ENCODE measurements around the gene U2AF1L4. TPM values are rescaled to one million over a fixed set of nuclear protein-coding genes. Genes with fewer than 3 reads are reported as not detected.

U2AF1L4 gene
- total RNA-seq, 4 donors from 2014 or later: 34.8 to 122 (median 44.9) TPM

DNA sequence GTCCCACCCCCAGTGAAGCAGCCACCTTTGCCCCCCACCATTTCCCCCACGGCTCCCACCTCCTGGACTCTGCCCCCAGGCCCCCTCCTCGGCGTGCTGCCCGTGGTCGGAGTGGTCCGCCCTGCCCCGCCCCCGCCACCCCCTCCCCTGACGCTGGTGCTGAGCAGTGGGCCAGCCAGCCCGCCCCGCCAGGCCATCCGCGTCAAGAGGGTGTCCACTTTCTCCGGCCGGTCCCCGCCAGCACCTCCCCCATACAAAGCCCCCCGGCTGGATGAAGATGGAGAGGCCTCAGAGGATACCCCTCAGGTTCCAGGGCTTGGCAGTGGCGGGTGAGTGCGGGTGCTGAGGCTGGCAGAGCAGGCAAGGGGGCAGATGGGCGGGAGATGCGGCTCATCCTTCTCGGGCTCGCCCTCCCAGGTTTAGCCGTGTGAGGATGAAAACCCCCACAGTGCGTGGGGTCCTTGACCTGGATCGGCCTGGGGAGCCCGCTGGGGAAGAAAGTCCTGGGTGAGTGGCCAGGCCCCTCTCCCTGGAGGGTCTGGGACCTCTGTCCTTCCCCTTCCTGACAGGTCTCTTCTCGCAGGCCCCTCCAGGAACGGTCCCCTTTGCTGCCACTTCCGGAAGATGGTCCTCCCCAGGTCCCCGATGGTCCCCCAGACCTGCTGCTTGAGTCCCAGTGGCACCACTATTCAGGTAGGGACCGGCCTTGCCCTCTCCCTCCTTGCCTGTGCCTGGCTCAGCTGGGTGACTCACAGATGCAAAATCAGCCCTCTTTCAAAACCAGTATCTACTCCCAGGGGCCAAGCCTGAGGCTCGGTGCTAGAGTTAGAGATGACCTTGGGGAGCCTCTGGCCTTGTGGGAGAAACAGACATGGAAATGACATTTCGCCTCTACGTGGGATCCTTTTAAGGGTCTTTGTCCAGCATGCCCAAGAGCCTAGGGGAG is 11.8 kb downstream of the U2AF1L4 start:
- H3K27me3 ChIP-seq: no peaks in the 10 kb centered on the region
- DNase-seq: no peak
- H3K4me3 ChIP-seq: no peak overlapping the region
- no peak for TF ChIP-seq POLR2AphosphoS5 (IDR thresholded peaks at IDR 0.05)
- no peak for TF ChIP-seq EP300 (IDR thresholded peaks at IDR 0.05; ENCODE audit: low read depth)
- TF ChIP-seq CTCF (IDR thresholded peaks at IDR 0.05): no peak
- no peak for TF ChIP-seq POLR2A (IDR thresholded peaks at IDR 0.05)
- H3K36me3 ChIP-seq: peaks cover 0 to 46% (median 18%) of the 10 kb centered on the region in 4 donors
- 90% methylated on average over 33 of the region's 35 CpGs; no CpG with 5 or more reads in 1 of the 2 donors for WGBS, 2 donors (ENCODE audit: low coverage in 1 of 2)
- no peaks in the 10 kb centered on the region for H3K4me1 ChIP-seq
- no peaks in the 10 kb centered on the region for H3K9me3 ChIP-seq
- in situ Hi-C loops (cut with MboI; ENCODE audit: low pct_ligation_motif_present in 1 of 4, low pct_unique_long_range_greater_than_20kb in 1 of 4, low sequenced_read_pairs in 3 of 4) (no loop called here), intact Hi-C loops (cut with DNase I; ENCODE audit: low total_unique reads) (no loop called here)
- no peak overlapping the region for H3K27ac ChIP-seq

DNA sequence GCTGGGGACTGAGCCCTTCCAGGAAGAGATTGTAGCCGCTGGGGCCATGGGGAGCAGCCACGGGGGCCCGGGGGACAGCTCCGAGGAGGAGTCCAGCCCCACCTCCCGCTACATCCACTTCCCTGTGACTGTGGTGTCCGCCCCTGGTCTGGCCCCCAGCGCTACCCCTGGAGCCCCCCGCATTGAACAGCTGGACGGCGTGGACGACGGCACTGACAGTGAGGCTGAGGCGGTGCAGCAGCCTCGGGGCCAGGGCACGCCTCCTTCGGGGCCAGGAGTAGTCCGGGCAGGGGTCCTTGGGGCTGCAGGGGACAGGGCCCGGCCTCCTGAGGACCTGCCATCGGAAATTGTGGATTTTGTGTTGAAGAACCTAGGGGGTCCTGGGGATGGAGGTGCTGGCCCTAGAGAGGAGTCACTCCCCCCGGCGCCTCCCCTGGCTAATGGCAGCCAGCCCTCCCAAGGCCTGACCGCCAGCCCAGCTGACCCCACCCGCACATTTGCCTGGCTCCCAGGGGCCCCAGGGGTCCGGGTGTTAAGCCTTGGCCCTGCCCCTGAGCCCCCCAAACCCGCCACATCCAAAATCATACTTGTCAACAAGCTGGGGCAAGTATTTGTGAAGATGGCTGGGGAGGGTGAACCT is 12.6 kb downstream of the U2AF1L4 start:
- in situ Hi-C loops (cut with MboI; ENCODE audit: low pct_ligation_motif_present in 1 of 4, low pct_unique_long_range_greater_than_20kb in 1 of 4, low sequenced_read_pairs in 3 of 4): no loop called here
- 91% methylated on average over 25 of the region's 25 CpGs; no CpG with 5 or more reads in 1 of the 2 donors for WGBS, 2 donors (ENCODE audit: low coverage in 1 of 2)
- no peak for DNase-seq
- H3K4me1 ChIP-seq: no peaks in the 10 kb centered on the region
- H3K27ac ChIP-seq: no peak overlapping the region
- H3K4me3 ChIP-seq: no peak overlapping the region
- peaks cover 0 to 53% (median 21%) of the 10 kb centered on the region in 4 donors for H3K36me3 ChIP-seq
- no peak for TF ChIP-seq POLR2A (IDR thresholded peaks at IDR 0.05)
- TF ChIP-seq EP300 (IDR thresholded peaks at IDR 0.05; ENCODE audit: low read depth): no peak
- no peak for TF ChIP-seq POLR2AphosphoS5 (IDR thresholded peaks at IDR 0.05)
- no peak for TF ChIP-seq CTCF (IDR thresholded peaks at IDR 0.05)
- intact Hi-C loops (cut with DNase I; ENCODE audit: low total_unique reads): no loop called here
- H3K9me3 ChIP-seq: no peaks in the 10 kb centered on the region
- H3K27me3 ChIP-seq: no peaks in the 10 kb centered on the region

DNA sequence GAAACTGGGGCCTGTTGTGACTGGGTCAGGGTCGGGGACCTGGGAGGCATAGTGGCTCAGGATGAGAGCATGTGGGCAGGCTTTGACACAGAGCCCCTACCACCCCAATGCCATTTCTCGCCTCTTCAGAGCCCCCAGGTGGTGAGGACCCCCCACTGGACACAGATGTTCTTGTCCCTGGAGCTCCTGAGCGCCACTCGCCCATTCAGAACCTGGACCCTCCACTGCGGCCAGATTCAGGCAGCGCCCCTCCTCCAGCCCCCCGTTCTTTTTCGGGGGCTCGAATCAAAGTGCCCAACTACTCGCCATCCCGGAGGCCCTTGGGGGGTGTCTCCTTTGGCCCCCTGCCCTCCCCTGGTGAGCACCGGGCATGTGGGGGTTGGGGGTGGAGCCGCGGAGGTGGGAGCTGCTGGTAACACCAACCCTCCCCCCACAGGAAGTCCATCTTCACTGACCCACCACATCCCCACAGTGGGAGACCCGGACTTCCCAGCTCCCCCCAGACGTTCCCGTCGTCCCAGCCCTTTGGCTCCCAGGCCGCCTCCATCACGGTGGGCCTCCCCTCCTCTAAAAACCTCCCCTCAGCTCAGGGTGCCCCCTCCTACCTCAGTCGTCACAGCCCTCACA is 13.3 kb downstream of the U2AF1L4 start:
- intact Hi-C loops (cut with DNase I; ENCODE audit: low total_unique reads) (no loop called here), in situ Hi-C loops (cut with MboI; ENCODE audit: low pct_ligation_motif_present in 1 of 4, low pct_unique_long_range_greater_than_20kb in 1 of 4, low sequenced_read_pairs in 3 of 4) (no loop called here)
- TF ChIP-seq POLR2AphosphoS5 (IDR thresholded peaks at IDR 0.05): no peak
- TF ChIP-seq EP300 (IDR thresholded peaks at IDR 0.05; ENCODE audit: low read depth): no peak
- no peak for TF ChIP-seq POLR2A (IDR thresholded peaks at IDR 0.05)
- TF ChIP-seq CTCF (IDR thresholded peaks at IDR 0.05): no peak
- 85 to 88% methylated on average over 7 to 21 of the region's 21 CpGs for WGBS, 2 donors (ENCODE audit: low coverage in 1 of 2)
- Histone ChIP-seq H3K27me3 (no peaks in the 10 kb centered on the region), H3K4me3 (no peak overlapping the region), H3K27ac (no peak overlapping the region), H3K9me3 (no peaks in the 10 kb centered on the region), H3K4me1 (no peaks in the 10 kb centered on the region), H3K36me3 (peaks cover 0 to 56% (median 26%) of the 10 kb centered on the region in 4 donors)
- DNase-seq: no peak

- WGBS, 2 donors (ENCODE audit: low coverage in 1 of 2): 36 to 83% methylated on average over 2 to 9 of the region's 9 CpGs
- intact Hi-C loops (cut with DNase I; ENCODE audit: low total_unique reads) (no loop called here), in situ Hi-C loops (cut with MboI; ENCODE audit: low pct_ligation_motif_present in 1 of 4, low pct_unique_long_range_greater_than_20kb in 1 of 4, low sequenced_read_pairs in 3 of 4) (no loop called here)
- DNase-seq: no peak
- TF ChIP-seq POLR2A (IDR thresholded peaks at IDR 0.05) (no peak), CTCF (IDR thresholded peaks at IDR 0.05) (no peak), POLR2AphosphoS5 (IDR thresholded peaks at IDR 0.05) (no peak), EP300 (IDR thresholded peaks at IDR 0.05; ENCODE audit: low read depth) (no peak)
- Histone ChIP-seq H3K27me3 (no peaks in the 10 kb centered on the region), H3K4me1 (no peaks in the 10 kb centered on the region), H3K36me3 (peaks cover 0 to 57% (median 27%) of the 10 kb centered on the region in 4 donors), H3K27ac (no peak overlapping the region), H3K9me3 (no peaks in the 10 kb centered on the region), H3K4me3 (no peak overlapping the region)
These were observed 13.9 kb downstream of the U2AF1L4 start for GRCh38 chr19:35731353-35731752.

All from transverse colon (tissue), 4 donors.